ENCODE data around the gene CISH. TPM values are rescaled to one million over a fixed set of nuclear protein-coding genes. Genes with fewer than 3 reads are reported as not detected.

CISH gene
- total RNA-seq, 1 donor from 2014 or later = 8.0 TPM

DNA sequence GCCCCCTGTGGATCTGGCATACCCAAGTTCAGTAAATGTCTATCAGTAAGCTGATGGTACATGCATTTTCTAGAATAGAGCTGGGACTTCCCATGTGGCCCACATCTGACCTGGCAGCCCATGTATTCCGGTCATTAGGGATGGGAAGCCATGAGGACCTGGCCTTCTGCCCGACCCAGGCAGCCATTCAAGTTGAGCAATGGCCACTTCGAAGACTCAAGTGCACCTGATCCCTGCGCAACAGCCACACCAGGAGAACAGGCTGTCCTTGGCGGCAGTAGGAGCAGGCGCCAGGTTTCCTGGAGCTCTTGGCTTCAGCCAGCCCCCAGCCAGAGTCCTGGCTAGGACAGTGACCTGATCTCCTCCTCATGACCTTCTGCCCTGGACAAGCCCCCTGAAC is 27.7 kb downstream of the CISH start:
- intact Hi-C loops (cut with DNase I) = no loop called here
- peak; percentile 82 for ATAC-seq (ENCODE audit: poor library complexity)
- peak; percentile 95 for DNase-seq

DNA sequence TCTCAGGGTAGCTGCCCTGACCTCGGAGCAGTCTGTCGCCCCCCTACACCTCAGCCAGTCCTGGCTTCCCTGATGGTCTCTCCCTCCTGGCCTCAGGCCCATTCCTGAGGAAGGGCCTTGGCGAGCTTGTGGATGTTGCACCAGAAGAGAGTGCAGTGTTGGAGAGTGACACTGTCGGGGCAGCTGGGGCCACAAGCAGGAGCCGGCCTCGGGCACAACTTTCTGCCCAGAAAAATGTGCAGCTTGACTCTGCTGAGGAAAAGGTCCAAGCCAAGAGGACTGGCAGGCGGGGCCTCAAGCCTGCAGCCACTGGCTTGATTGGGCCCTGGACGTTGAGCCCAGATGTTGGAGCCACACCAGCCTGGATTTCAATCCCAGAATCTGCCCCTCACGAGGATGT is 29.5 kb downstream of the CISH start:
- intact Hi-C loops (cut with DNase I) = no loop called here
- ATAC-seq (ENCODE audit: poor library complexity) = peak; percentile 28
- DNase-seq = no peak

DNA sequence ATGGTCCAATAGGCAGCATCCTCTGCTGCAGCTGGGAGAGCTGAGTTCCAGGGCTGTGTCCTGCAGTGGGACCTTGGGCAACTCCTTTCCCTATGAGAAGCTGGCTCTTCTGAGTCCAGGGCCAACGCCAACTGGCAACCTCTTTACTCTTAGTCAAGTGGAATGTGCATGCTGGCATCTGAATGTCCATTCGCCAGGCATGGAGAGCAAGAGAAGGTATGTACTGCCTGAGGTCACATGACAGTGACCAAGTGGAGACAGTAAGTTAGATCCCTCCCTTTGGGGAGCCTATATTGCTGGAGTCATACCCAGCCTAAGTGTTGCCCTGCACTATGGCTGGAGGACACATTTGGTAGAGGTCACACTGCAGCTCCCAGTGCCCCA is 30.1 kb downstream of the CISH start:
- intact Hi-C loops (cut with DNase I) = no loop called here
- ATAC-seq (ENCODE audit: poor library complexity) (peak; percentile 47), DNase-seq (peak; percentile 67)

DNA sequence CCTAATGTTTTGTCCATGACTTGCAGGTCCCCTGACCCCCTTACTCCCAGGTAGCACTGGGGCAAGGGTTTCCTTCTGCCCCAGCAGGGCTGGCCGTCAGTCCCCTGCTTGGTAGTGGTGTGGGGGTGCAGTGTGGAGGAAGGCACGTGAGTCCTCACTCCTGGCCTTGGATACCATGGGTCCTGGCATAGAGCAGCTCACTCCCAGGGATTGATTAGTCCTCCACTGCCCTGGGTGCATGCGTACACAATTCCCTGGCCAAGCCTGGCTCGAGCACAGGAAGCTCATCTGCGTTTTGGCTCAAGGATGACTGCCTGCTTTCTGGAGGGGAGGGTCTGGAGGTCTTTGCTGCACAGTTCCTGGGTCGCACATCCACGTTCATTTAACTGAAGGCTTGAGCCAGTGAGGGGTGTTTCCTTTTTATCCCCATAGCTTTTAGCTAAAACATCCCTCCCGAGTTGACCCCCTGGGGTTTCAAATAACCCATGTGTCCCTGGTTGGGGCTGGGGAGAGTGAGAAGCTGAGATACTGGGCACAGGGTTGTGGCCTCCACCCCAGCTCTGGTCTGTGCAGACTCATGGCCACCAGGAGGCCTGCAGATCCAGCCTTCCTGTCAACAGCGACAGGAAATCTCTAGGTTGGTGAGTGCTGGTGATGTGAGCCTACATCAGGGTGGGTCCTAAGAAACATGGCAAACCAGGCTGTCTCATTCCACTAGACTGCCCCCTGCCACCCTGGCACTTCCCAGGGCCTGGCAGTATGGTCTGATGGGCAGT is 30.7 kb downstream of the CISH start:
- intact Hi-C loops (cut with DNase I) = no loop called here
- ATAC-seq (ENCODE audit: poor library complexity) (no peak), DNase-seq (no peak)

DNA sequence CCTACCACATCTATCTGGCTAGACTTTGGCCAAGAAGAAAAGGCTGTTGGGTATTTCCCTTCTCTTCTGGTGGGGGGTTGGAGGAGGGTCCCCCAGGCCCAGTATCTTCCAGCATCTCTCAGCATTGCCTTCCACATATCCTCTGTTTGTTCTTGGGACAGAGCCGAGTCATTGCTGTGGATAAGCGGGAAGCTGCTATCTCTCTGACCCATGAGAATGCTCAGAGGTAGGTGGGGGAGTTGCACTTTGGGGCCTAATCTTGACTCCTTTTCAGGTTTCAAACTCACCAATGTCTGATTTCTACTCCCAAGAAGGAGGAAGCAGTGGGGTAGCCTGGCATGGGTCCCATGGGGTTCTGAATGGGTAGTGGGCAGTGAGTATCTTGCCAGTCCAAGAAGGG is 34.2 kb downstream of the CISH start:
- no peak for DNase-seq
- ATAC-seq (ENCODE audit: poor library complexity) = no peak
- intact Hi-C loops (cut with DNase I) = no loop called here

DNA sequence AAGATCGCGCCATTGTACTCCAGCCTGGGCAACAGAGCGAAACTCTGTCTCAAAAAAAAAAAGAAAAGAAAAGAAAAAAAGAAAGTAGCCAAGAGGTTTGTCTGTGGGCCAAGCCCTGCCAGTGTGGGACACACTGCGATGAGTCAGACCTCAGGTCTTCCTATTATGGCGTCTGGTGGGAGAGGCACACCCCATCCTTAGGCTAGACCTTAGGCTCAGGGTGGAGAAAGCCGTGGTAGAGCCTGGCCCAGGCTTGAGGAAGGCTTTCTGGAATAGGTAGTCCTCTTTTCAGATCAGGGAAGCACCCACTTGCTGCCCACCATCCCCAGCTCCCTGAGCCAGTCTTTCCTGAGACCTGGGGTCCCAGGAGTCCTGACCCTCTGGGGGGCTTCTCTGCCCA is 36.2 kb downstream of the CISH start:
- no peak for DNase-seq
- intact Hi-C loops (cut with DNase I) = no loop called here
- ATAC-seq (ENCODE audit: poor library complexity) = no peak

DNA sequence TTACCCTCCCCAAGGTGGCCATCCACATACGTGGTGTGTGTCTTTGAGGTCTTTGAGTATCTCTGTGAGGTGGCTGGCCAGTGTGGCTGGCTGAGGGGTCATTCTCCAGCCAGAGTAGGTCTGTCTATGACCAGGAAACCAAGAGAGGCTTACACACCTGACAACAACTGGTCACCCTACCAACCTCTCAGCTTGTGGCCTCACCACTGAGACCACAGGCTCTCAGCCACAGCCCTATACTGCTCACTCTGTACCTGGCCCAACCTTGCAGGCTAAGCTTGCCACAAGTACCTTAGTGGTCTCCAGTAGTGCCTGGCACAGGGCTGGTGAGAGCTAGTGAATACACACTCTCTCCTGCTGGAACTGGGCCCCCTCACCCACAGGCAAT is 37.1 kb downstream of the CISH start:
- intact Hi-C loops (cut with DNase I) = no loop called here
- DNase-seq (no peak), ATAC-seq (ENCODE audit: poor library complexity) (no peak)

DNA sequence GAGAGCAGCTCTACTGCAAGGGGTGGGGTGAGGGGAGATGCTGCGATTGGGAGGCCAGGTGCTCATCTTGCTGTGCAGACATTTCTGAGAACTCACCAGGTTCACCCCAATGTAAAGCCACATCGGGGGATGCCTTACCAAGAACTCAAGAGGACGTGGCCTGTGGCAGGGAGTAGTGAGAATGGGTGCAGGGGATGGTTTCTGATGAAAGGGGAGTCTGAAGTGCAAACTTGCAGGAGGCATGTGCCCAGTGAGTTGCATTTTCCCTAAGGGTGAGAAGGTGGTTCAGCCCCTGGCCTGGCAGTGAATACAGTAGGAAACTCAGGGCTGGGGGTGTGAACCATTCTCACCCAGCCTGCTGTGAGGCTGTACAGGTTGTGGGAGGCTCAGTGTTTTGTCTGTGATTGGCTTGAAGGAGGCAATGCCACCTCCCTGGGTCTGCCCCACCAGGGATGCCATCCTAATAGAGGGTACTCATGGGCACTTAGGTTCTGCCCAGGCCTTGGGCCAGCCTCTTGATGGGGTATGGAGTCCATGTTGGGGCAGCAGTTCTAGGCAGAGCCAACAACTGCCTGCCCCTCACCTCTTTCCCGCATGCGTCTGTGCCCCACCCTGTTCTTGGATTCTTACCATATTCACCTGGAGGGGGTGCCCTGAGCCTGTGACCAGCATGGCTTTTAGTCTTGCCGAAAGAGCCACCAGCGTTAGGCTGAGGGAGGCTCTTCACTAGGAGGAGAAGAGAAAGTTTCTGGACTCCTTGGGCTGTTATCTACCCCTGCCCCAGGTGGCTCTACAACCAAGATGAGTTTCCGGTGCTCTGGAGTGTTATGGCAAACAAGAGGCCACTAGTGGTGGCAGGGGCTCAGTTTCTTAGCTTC is 37.8 kb downstream of the CISH start:
- no peak for DNase-seq
- ATAC-seq (ENCODE audit: poor library complexity) = no peak
- intact Hi-C loops (cut with DNase I) = no loop called here

DNA sequence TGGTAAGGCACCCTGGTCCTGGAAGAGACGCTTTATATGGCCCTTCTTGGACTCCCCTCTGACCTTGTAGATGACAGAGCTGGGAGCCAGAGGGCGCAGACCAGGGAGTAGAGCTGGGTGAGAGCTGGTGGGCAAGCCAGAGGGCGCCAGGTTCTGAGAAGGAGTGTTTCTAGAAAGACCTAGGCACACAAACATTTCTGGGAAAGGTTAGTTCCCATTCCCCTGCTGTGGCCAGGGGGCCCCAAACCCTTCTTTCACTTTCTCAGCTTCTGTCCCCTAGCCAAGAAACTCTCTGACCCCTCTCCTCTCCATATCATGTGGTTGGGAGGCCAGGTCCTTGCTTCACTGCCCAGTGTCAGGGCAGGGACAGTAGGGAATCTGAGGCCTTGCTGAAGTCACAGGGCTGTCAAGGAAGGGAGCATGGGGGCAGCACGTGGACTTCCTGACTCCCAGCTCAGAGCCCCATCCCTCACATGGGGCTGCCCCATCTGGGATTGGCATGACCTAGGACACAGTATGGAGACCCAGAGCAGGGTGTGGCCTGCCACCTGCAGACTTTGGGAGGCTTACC is 38.7 kb downstream of the CISH start:
- ATAC-seq (ENCODE audit: poor library complexity) = no peak
- intact Hi-C loops (cut with DNase I) = no loop called here
- no peak for DNase-seq

DNA sequence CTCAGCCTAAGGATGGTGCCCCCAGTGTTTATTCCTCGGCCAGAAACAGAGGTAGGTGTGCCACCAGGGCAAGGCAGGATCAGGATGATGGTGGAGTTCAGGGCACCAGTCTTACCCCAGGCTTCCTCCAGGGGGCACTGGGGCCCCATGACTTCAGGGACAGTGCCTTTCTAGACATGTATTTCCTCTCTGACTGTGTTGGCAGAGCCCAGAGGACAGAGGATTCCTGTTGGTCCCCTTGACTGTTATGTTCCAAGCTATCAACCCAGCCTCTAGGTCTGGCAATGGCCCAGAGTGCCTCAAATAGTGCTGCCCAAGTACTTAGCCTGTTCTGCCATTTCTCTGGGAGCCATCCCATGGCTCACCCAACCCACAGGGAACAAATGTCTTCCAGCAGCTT is 39.4 kb downstream of the CISH start:
- ATAC-seq (ENCODE audit: poor library complexity) (peak; percentile 38), DNase-seq (peak; percentile 87)
- intact Hi-C loops (cut with DNase I) = no loop called here

DNA sequence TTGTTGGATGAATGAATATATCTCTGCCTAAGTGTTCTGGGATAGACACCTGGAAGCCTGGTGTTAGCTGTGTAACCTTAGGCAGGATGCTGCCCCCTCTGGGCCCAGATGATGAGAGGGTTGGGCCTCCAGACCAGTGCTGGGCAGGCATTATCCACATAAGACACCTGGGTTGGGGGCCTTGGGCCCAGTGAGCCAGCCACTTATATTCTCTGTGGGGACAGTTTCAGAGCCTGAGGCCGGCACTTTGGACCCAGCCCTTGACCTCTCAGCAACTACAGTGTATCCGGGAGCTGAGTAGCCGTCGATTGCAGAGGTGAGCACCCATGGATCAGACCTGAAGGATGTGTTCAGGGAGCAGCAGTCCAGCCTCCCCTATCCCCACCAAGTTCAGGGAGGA is 40.1 kb downstream of the CISH start:
- no peak for ATAC-seq (ENCODE audit: poor library complexity)
- DNase-seq = no peak
- intact Hi-C loops (cut with DNase I) = no loop called here

DNA sequence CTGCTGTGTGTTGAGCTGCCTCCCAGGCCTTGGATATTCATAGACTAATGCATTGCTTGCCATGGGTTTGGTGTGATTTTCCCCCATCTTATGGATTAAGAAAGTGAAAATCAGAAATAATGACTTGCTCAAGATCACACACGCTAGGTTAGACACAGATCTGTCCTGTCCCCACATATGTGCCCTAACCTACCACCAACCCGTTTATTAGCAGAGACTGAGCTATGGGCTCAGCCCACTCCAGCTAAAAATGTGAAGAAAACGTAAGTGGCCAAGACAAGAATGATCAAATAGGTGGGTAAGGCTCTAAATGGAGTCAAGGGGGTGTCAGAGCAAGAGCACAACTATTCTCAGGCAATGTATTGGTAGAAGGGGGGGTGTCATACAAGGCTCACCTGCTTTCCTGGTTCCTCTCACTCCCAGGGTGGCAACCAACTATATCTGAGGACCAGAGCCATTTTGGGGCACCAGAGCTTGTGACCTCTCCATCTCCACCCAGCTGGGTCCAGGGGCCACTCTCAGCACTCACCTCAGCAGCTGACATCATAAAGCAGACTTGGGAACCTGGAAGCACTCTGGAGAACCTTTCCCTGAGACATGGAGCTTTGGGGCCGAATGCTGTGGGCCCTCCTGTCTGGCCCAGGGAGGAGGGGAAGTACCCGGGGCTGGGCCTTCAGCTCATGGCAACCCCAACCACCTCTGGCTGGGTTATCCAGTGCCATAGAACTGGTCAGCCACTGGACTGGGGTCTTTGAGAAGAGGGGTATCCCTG is 40.9 kb downstream of the CISH start:
- ATAC-seq (ENCODE audit: poor library complexity) (no peak), DNase-seq (no peak)
- intact Hi-C loops (cut with DNase I) = loop anchor here (1.0 kb wide), 1 partner anchor 43 kb away; no protein-coding TSS in a partner anchor

DNA sequence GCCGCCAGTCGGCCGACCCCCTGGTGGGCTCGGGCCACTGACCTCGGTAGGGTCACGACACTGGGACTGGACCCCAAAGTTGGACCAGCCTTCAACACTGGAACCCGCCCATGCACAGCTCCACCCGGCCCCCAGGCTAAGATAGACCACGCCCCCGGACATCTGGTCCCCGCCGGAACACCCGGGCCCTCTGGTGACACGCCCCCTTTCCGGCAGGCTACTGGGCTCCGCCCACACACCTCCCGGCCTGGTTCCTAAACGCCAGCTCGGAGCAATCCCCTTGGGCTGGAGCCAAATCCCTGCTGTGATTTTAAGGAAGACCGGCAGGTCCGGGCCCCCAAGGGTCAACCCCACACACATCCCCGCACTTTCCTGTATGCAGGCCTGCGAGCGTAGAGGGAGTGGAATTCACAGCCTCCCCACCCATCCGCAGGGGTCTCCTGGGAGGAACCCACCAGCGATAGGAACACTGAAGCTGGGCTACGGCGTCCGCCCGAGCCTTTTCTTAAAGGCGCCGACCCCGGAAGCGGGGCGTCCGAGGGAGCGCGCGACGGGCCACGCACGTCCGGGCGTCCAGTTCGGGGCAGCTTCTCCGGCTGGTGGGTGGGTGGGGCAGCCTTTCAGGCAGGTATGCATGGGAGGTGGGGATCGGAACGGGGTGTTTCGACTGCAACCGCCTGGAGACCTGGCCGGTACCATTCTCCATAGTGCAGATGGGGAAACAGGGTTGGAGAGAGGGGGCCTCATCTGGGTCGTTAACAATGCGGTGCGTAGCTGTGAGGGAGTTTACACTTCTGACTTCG is 42.4 kb downstream of the CISH start, which contains the start of gene HEMK1:
Gene HEMK1, plus strand, starts transcription at position 576 of the 803 bp plus-strand sequence. CDS start 1,583 bp downstream, outside the sequence.
- ATAC-seq (ENCODE audit: poor library complexity) = peak; percentile 89
- DNase-seq = peak; percentile 98
- intact Hi-C loops (cut with DNase I) = no loop called here

DNA sequence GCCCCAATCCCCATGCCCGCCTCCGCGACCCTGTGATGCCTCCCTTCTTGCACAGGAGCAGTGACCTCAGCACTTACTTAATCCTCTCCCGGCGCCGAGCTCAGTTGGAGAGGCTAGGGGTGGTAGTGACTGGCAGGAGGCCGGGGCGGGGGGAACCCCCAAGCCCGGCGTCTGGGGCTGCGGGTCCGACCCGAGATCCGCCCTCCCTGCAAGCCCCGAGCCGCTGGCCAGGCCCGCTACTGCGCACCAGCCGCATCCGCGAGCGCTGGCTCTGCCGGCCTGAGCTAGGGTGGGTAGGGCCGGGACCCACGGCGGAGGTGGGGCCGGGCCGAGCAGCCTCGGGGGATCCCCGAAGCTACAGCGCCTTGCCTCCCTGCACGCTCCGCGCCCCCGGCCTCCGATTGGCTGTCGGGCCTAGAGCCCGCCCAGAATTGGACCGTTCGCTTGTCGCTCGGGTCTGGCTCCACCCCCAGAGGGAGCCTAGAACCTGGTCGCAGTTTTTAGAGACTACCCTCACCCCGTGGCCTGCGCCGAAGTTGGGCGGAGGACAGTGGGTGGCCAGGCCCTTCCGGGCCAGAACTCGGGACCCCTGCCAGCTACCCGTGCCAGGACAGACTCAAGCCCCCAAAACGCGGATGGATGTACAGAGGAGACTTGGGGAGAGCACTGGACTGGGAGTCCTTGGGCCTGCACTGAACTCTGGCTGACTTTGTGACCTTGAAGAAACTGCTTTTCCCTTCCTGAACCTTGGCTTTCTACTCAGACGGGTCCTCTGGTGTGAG is 44.0 kb downstream of the CISH start, which contains the start of gene C3orf18:
Gene C3orf18, minus strand, starts transcription at position 362 of the 782 bp plus-strand sequence. CDS start 2,048 bp downstream, outside the sequence.
- intact Hi-C loops (cut with DNase I) = no loop called here
- ATAC-seq (ENCODE audit: poor library complexity) (peak; percentile 83), DNase-seq (peak; percentile 97)

DNA sequence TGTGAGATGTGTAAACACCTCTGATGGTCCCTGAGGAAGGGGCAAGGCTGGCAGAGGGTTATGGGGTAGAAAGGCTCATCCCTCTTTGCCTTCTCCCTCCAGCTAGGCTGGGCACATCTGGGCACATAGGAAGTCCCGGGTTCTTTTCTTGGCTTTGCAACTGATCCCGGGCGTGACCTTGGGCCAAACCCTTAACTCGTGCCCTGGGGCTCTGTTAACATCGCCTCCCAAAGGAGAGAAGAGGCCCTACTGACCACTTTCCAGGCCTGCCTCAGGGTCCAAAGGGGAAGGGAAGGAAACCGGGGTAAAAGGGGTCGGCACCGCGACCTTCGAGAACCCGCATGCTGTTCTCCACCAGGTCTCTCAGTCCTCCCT is 44.6 kb downstream of the CISH start:
- no peak for DNase-seq
- ATAC-seq (ENCODE audit: poor library complexity) = peak; percentile 0
- intact Hi-C loops (cut with DNase I) = no loop called here

DNA sequence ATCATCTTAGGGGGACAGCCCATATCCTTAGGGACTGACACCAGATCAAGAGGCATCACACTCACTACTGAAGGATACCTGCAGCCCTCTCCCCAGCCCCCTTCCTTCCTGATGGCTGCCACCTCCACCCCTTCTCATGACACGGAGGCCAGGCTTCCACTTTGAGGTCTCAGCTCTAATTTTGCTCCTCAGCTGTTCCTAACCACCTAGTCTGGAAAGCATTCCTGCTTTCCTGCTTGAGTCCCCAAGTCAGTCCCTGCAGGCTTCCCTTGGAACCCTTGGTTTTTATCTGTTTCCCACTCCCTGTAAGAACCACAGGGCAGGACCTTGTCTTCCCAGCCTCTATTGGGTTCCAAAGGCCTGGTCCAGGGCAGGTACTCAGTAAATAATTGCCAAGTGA is 47.3 kb downstream of the CISH start:
- ATAC-seq (ENCODE audit: poor library complexity) (no peak), DNase-seq (no peak)
- intact Hi-C loops (cut with DNase I) = no loop called here

DNA sequence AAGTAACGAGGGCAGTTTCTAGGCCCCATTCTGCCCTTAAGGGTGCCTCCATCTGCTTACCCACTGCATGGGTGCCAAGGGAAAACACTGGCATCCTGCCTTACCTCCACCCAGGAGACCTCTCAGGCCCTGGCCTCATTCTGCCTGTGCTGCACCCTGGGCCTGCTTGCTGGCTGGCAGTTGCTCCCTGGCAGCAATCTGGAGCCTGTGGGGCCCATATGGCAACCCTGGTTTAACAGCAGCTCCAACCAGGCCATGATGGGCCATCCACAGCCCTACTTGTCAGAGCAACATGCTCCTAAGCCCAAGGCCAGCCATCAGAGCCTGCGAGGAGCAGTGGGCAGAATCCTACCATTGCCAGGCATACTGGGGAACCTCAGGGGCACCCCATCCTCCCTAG is 47.7 kb downstream of the CISH start:
- intact Hi-C loops (cut with DNase I) = no loop called here
- ATAC-seq (ENCODE audit: poor library complexity) = no peak
- no peak for DNase-seq

Measured in Right ventricle myocardium superior (tissue), 1 donor.